HG02973 (cell line): ENCODE measurements around the gene SLCO3A1.
"Not testable (repeated sequence)": the region's sequence is repeated elsewhere in the genome, so short reads cannot be mapped to it uniquely, and the experiment has no call there.

Experiments used
- ATAC-seq: cut with Tn5 transposase; IDR thresholded peaks from one replicate; pipeline ENCODE4 v1.9.1; 2021; ENCODE audit warnings: moderate library complexity; ENCODE audit not compliant: unreplicated experiment

SLCO3A1 gene

DNA sequence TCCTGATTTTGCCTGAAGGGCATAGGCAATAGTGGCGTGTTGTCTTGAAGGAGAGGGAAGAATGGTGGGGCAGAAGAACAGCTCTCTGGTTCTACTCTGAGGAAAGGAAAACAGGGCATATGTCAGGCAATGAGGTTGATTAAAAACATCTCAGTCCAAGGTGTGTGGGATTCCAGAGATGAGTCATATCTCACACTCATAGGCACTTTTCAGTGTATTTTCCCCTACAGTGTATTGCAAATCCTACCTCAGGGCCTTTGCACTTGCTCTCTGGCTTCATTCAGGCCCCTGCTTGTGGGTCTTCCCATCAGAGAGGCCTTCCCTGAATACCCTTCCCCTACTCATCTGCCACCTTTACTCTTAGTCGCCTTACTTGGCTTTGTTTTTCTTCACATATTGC, 107.8 kb downstream of the SLCO3A1 start:
- no peak for ATAC-seq

DNA sequence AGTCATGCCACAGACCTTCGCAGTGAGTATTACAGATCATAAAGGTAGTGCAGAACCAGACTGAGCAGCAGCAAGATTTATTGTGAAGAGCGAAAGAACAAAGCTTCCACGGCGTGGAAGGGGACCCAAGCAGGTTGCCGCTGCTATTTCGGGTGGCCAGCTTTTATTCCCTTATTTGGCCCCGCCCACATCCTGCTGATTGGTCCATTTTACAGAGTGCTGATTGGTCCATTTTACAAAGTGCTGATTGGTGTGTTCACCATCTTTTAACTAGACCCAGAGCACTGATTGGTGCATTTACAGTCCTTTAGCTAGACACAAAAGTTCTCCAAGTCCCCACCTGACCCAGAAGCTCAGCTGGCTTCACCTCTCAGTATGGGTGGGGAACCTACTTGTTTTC, 110.2 kb downstream of the SLCO3A1 start:
- not testable (repeated sequence) for ATAC-seq

DNA sequence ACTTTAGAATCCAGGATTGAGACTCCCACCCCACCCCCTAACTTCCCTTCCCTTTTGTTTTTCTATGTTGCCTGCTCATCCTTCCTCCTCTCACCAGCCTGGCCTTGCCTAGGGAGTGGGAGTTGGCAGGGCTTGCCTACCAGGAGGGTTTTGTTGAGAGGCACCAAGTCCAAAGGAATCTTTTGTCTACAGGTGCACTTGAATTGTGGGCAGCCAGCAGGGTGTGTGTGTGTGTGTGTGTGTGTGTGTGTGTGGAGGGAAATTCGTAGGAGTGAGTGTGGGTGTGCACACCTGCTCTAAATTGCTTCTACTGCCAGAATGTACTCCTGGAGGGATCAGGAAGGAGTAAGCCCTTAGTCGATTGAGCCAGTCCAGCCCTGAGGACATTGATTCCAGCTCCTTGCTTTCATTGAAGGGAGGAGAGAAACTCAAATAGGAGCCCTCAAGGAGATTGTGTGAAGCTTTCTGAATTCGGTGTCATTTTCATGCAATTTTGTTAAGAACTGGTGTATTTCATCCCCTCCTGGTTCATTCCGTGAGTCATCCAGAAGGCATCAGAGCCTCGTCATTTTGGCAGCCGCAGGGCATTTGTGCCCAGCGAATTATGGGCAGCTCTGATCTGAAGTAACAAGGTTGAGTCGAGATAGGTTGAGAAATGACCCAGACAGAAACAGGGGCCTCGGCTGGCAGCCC, 112.1 kb downstream of the SLCO3A1 start:
- no peak for ATAC-seq

DNA sequence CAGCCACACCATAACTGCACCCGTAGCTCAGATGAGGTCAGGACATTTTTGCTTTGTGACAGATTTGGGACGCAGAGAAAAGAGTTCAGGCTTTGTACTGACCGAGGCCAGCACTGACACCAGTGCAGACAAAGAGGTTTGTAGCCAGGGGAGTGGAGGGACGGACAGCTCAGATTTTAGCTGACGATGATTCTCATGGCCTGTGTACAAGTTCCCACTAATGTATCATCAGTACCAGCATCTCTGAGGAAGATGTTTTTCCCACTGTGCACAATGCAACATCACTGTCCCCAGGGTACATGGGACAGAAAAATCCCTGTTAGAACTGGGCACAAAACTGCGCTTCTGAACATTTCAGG, 112.7 kb downstream of the SLCO3A1 start:
- ATAC-seq, result no peak

DNA sequence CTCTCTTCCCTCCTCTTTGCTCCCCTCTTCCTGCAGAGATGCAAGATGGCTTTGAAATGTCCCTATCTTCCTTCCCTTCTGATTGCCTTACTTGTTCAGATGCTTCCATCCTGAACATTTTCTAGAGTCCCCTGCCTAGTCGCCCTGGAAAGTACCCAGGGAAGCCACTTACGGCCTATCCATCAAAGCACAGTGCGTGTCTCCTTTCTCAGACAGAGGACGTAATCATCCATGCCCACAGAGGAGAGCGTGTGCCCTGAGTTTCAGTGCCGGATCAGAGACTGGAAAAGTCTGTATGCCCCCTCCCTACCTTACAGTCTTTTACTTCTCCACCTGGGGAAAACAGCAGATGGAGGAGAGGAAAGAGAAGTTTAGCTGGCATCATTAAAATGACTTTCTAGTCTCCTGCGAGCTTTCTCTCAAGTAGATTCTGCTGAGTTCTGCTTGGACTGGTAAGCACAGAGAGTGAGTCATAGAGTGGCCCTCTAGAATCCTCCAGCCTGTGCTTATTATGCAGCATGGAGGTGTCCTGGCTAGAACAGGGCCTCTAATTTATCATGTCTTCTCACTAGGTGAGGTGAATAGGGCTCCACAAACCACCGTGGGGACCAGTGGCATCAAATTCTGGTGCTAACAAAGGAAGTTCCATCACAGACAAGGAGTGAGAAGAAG, 114.6 kb downstream of the SLCO3A1 start:
- no peak for ATAC-seq

DNA sequence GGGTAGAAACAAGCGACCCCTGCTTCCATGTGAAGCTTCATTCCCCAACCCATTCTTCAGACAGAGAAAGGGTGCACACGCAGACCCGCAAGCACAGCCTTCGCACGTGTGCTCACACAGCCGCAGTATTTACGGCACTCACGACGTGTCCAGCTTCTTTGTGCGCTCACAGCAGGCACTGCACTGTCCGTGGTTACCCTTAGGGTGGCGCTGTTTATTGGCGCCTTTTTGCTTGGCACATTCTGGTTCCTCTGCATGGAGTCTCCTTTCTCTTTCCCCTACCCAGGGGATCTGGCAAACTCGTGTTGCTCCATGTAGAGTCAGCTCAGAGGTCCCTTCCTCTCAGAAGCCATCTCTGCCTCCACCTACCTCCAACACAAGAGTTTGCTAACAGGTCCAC, 115.1 kb downstream of the SLCO3A1 start:
- no peak for ATAC-seq

DNA sequence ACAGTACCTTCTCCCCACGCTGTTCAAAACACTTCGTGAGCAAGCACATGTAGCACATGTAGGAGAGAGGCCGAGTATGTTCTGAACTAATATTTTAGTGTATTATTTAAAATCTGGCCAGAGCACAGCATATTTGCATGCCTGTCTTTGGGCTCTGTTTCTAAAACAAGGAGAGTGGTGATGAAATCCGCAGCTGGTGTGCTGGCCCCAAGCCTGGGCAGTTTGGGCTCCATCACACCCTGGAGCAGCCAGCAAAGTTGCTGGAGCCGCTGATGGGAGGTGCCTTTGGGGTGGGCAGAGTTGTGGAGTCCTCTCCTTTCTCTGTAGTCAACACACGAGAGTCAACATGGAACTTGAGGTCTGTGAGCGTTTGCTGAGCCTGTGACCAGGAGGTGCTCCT, 116.6 kb downstream of the SLCO3A1 start:
- ATAC-seq, result no peak

DNA sequence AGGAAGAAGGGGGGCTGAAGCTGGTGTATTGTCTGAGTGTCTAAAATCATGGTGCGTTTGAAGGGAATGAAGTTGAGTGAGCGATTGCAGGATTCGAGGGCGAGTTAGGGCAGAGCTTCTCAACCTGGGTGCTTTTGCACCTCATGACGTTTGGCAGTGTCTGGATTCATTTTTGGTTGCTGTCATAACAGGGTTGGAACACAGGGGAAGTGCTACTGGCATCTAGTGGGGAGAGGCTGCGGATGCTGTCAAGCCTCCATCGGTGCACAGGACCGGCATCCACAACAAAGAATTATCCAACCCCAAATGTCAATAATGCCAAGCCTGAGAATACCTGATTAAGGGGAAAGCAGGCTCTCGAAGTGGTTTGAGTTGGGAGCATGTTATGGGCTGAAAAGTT, 120.0 kb downstream of the SLCO3A1 start:
- ATAC-seq, result no peak

DNA sequence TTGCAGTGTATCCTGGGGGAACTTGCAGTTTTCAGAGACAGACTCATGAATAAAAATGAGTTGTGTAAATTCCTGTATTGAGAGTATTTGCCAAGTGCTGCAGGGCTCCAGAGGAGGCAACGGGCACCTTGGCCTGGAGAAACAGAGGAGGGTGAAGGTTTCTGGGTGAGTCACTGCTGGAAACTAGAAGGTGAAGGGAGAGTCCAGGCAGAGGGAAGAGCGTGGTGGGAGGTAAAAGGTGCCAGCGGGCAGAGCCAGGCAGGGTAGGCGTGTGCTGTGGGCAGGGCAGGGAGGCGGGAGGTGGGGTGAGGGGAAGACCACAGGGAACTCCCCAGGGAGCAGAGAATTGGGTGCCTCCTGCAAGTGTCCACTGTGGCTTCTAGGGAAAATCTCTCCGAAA, 120.8 kb downstream of the SLCO3A1 start:
- no peak for ATAC-seq

DNA sequence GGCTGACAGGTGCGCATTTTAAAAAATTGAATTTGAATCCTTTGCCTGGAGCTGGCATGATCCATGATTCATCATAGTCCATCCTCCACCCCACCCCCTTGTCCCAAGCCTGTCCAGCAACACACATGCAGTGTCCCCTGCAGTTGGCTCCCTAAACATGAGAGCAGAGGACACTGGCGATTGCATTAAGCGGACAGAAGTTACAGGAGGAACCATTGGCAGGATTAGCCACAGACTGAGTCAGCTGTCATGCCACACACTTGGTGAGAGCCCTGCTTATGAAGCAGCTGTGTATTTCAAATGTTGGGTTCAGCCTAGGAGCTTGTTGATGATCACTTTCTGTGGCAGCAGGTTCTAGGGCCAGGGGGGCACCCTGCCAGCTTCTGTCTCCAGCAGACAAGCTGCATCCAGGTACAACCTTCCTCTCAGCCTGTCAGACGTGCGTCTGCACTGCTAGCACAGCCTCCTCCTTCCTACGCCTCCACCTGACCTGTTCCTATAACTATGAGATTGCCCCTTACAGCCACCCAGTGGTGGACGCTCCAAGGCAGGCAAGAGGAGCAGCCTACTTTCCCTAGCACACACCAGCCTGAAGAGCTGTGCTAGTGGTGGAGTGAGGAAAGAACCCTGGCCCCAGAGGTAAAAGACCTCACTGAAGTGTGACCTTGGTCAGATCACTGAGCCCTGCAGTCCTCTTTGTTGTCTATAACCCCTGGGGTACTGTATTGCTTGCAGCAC, 121.9 kb downstream of the SLCO3A1 start:
- no peak for ATAC-seq

DNA sequence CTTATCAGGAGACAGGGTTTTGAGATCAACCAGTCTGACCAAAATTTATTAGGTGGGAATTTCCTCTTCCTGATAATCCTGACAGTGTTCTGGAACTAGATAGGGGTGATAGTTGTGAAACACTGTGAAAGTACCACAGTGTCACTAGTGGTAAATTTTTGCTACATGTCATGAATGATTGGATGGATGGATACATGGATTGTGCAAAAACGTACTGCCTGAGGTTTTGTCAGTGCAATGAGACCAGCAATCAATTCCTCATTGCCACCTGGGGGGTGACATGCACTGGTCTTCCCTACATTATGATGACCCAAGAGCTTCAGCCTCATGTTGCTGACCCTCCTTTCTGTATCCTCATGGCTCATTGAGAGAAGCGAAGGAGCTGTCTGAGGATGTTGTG, 123.5 kb downstream of the SLCO3A1 start:
- ATAC-seq, result no peak

DNA sequence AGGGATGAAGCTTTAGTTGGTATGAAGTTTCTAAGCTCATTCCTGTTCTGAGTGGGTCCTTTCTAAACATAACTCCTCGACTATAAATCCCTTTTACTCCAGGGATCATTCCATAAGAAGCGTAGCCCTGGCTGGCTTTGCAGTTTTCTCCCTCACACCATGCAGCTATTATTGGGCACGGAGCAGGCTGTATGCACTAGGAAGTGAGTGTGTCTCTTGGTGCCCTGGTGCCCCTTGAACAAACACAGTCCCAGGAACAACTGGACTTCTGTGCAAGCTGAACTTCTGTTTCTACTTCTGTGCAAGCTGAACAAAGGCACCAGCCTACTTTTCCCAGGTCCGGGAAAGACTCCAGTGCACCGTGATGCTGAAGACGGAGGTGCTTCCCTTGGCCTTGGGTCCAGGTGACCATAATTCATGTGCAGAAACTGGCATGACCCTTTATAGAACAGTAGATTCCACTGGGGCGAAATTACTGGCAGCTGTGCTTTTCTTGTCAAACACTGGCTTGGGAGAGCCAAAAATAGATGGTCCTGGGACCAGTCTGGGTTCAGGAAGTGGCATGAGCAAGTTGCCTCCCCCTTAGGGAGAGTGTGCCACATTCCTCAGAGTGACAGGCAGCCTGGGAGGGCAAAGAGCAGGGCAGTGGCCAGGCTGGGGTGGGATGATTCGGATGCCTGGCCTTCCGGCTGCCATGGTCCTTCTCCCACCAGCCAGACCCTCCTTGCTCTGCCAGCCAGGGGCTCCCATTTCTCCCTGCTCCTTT, 127.2 kb downstream of the SLCO3A1 start:
- no peak for ATAC-seq

DNA sequence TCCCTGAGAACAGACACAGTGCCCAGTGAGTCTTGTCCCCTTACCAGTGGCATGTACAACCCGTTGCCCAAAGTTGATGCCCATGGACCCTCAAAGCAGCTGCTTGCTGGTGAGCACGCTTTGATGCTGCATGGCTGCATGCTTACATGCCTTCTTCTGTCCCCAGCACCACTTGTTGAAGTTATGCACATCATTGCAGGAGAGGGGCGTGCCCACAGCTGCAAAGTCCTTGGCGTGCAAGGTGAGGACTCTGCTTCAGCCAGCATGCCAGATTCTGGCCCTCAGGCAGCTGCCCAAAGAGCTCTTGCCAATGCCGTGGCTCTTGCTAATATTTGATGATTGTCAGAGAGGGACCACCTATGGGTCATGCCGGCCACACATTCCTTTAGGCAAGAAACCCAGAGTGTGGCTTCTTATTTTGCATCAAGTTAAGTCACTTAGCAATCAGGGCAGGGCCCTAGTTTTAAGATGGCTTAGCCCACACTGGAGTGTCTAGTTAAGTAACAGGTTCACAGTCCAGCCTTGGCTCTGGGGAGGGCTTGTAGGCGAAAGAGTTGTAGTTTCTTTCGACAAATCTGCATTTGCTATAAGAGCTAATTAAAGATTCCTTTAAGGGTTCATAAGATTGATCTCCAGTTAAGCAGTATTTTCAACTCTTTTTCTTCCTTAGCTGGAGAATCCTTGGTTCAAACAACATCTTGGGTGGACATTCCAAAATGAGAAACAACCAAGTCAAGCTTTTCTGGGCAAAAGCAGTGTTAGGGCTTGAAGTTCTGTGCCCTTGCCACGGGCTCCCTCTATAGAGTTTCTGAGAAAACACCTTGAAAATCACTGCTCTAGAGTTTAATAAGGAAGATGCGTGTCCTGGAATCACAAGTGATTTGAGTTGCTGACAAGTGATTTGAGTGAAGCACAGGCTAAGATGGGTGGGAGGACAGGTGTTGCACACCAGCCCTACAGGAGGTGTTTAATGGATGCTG, 128.6 kb downstream of the SLCO3A1 start:
- ATAC-seq, result no peak

DNA sequence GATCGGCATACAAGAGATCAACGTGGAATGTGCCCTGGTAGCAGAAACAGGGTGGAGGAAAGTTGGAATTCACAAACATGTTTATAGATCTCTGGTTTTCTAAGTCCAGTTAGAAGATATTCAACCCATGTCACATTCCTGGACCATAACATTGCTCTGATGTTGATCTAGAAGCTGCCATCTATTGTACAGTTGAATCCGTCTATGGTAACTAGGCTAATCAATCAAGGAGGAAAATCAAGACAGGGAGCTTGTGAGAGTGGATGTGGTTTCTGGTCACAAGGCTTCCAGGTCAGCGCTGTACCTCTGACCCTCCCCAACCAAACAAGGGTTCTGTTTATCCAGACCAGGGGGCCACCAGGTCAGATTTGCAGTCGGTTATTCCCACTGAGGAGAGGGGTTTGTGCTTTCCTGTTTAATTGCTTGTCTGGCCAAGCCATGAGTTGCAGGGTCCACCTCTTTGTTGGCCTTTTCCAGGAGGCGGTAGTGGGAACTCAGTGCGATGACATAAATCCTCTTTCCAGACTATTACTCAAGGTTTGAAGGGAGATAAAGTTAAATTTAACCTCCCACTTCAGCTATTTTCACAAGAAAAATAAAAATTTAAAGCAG, 130.3 kb downstream of the SLCO3A1 start:
- ATAC-seq, result no peak

DNA sequence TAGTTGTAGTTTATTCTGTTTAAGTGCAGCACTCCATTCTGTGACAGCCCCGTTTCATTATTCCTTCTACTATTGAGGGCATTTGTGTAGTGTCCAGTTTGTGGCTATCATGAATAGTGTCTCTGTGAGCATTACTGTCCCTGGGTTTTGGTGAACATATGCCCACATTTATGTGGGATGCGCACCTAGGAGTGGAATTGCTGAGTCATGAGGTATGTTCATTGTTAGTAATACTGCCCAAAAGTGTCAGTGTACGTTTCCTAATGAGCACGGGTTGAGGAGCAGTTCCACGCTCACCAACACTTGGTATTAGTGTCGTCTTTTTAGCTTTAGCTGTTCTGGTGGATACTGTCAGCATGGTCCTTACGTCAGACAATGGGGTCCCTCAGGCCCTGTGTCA, 131.8 kb downstream of the SLCO3A1 start:
- no peak for ATAC-seq

DNA sequence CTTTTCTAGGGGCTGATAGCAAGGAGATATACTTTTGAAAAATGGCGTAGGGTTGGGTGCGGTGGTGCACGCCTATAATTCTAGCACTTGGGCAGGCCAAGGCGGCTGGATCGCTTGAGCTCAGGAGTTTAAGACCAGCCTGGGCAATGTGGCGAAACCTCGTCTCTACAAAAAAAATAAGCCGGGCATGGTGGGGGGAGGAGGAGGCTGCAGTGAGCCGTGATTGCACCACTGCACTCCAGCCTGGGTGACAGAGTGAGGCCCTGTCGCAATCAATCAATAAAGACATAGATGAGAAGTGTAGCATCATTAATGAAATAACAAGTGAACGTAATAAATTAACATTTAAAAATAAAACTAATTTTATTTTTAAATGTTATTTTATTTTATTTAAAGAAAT, 134.6 kb downstream of the SLCO3A1 start:
- ATAC-seq, result no peak

DNA sequence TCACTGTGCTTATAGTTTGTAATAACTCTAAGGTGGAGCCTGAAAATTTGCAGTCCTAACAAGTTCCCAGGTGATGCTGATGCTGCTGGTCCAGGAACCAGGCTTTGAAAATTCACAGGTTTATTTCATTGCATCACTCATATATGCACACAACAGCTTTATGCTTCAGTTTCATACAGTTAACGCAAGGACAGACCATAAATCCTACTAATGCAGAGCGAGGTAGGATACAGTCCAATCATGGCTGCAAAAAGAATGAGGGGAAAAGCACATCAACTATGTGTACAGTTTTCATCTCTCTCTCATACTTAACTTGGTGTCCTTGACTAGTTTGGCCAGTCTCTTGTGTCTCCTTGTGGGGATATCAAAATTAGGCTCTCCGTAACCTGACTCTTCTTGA, 135.1 kb downstream of the SLCO3A1 start:
- ATAC-seq, result no peak

DNA sequence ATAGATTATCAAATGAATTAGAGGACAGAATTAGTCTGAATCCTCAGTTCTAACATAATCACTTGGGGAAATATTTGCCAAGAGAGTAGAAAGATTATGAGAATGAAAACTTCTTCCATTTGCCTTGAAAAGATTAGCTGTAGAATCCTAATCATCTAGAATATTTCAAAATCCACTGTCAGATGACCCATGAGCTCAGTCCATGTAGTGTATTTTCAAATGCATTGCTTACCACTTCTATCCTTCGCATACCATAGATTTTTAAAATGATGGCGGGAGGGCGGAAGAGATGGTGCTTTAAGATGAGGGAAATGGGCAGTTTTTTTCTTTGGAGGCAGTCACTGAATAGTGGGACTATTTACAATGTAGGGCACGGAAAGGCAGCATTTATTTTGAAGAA, 136.3 kb downstream of the SLCO3A1 start:
- no peak for ATAC-seq

DNA sequence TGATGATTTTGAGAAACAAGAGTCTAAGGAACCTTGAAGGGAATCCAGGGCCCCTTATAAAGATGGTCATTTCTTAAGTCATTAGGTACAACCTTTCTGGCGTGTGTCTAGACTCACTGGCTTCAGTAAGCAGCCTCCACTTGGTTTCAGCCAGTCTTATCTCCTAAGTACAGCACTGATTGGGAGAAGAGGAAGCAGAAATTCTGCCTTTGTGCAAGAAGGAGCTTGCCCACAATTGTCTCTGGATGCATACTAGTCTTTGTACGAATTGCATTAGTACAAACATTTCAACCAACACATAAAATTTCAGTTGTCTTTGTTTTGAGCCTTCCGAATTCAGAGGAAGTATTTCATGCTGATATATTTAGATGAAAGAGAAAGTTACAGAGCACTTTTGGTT, 139.4 kb downstream of the SLCO3A1 start:
- no peak for ATAC-seq

DNA sequence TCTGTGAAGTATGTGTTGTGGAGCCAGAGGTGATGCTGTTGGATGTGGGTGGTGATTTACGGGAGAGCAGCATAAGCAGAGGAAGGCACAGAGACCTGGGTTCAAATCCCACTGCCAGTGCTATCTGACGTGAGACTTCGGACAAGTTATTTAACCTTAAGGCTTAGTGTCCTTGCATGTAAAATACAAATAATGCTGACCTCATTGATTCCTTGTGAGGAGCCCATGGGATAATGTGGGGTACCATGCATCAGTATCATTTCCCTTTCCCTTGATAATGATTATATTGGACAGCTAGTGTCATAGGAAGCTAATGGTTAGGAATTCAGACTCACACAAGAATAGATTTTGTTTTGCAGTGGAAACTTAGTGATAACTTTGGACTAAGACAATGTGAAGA, 141.6 kb downstream of the SLCO3A1 start:
- ATAC-seq, result no peak
